ENCODE data around the gene VPS39. TPM values are rescaled to one million over a fixed set of nuclear protein-coding genes. Genes with fewer than 3 reads are reported as not detected.
A peak's percentile ranks its signal among the peaks of the same experiment; 100 is the strongest.

Gene VPS39
- total and polyA plus RNA-seq, 2 of the 13 experiments (the other 11 are each of a cell fraction or from before 2014, with no cell fraction given): 22.9 to 32.0 TPM

DNA sequence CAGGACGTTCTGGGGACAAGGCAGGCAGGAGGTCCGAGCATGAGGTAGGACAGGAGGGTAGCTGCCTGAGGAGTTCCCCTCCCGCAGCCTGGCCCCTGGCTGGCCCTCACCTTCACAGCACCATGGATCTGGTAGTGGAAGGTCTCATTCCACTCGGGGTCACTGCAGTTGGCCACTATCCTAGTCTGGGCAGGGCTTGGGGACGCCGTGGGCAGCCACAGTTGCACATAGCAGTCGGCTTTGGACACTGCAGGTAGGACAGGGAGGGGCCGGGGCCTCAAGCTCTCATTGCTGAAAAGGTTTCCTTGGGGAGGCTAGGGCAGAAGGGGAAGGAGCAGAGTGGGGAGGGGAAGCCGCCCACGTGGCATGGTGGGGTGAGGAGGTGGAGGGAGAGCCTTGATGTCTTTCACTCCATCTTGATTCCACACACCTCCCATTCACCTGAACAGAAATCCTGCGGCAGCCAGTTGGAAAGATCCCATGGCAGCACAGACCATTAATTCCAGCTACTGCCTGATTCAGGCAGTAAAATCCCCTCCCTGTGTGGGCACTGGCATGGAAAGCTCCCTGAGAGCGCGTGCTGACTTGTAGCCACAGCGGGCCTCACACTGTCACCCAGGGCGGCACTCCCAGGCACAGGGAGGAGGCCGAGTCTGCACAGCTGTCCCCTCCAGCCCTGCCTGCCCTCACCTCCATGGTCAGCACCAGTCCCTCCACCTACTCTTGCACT lies 53.7 kb downstream of the VPS39 start:
- CTCF ChIA-PET (ENCODE audit: low intra/inter-chr PET ratio, low total read pairs): no interaction called here

More for the DNA sequence above, 53.7 kb downstream of the VPS39 start:
- no peak overlapping the region for H3K27ac ChIP-seq (ENCODE audit: extremely low read length, insufficient read depth, low read length)
- no peaks in the 10 kb centered on the region for H4K20me1 ChIP-seq (ENCODE audit: insufficient read depth, low read length)
- no peak overlapping the region for H3K4me3 ChIP-seq (replicated peaks in 1 of 3; ENCODE audit: insufficient read depth in 1 of 3, low read depth in 2 of 3, low read length in 3 of 3)
- intact Hi-C loops (cut with micrococcal nuclease; ENCODE audit: unreplicated experiment) (no loop called here), in situ Hi-C loops (cut with HindIII; ENCODE audit: extremely low pct_ligation_motif_present, low pct_unique_long_range_greater_than_20kb) (no loop called here)
- no peak for TF ChIP-seq ZNF75D (CRISPR knock-in tag; IDR thresholded peaks at IDR 0.05; ENCODE audit: borderline replicate concordance)
- TF ChIP-seq, protein P1, sequence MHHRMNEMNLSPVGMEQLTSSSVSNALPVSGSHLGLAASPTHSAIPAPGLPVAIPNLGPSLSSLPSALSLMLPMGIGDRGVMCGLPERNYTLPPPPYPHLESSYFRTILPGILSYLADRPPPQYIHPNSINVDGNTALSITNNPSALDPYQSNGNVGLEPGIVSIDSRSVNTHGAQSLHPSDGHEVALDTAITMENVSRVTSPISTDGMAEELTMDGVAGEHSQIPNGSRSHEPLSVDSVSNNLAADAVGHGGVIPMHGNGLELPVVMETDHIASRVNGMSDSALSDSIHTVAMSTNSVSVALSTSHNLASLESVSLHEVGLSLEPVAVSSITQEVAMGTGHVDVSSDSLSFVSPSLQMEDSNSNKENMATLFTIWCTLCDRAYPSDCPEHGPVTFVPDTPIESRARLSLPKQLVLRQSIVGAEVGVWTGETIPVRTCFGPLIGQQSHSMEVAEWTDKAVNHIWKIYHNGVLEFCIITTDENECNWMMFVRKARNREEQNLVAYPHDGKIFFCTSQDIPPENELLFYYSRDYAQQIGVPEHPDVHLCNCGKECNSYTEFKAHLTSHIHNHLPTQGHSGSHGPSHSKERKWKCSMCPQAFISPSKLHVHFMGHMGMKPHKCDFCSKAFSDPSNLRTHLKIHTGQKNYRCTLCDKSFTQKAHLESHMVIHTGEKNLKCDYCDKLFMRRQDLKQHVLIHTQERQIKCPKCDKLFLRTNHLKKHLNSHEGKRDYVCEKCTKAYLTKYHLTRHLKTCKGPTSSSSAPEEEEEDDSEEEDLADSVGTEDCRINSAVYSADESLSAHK (CRISPR knock-in tag; IDR thresholded peaks at IDR 0.05; ENCODE audit: borderline replicate concordance): no peak
- no peak for TF ChIP-seq NFRKB (IDR thresholded peaks at IDR 0.05)
- TF ChIP-seq ZBTB20 (CRISPR knock-in tag; IDR thresholded peaks at IDR 0.05; ENCODE audit: borderline replicate concordance, low read depth): no peak
- TF ChIP-seq ZNF12 (CRISPR knock-in tag; IDR thresholded peaks at IDR 0.05): no peak
- no peak for TF ChIP-seq ZNF232 (CRISPR knock-in tag; IDR thresholded peaks at IDR 0.05; ENCODE audit: borderline replicate concordance)
- TF ChIP-seq, protein P2, sequence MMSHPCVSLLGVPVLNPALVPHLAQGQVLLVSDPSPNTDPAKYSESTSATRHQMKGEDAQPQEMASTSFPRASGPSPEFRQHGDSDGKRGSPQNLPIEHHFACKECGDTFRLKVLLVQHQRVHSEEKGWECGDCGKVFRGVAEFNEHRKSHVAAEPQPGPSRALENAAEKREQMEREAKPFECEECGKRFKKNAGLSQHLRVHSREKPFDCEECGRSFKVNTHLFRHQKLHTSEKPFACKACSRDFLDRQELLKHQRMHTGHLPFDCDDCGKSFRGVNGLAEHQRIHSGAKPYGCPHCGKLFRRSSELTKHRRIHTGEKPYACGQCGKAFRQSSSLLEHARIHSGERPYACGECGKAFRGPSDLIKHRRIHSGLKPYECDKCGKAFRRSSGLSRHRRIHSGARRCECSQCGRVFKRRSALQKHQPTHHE (CRISPR knock-in tag; IDR thresholded peaks at IDR 0.05; ENCODE audit: borderline replicate concordance): no peak
- TF ChIP-seq XBP1 (CRISPR knock-in tag; IDR thresholded peaks at IDR 0.05): no peak
- no peak for TF ChIP-seq GZF1 (CRISPR knock-in tag; IDR thresholded peaks at IDR 0.05)
- TF ChIP-seq, protein P3, sequence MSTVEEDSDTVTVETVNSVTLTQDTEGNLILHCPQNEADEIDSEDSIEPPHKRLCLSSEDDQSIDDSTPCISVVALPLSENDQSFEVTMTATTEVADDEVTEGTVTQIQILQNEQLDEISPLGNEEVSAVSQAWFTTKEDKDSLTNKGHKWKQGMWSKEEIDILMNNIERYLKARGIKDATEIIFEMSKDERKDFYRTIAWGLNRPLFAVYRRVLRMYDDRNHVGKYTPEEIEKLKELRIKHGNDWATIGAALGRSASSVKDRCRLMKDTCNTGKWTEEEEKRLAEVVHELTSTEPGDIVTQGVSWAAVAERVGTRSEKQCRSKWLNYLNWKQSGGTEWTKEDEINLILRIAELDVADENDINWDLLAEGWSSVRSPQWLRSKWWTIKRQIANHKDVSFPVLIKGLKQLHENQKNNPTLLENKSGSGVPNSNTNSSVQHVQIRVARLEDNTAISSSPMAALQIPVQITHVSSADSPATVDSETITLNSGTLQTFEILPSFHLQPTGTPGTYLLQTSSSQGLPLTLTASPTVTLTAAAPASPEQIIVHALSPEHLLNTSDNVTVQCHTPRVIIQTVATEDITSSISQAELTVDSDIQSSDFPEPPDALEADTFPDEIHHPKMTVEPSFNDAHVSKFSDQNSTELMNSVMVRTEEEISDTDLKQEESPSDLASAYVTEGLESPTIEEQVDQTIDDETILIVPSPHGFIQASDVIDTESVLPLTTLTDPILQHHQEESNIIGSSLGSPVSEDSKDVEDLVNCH (CRISPR knock-in tag; IDR thresholded peaks at IDR 0.05): no peak
- TF ChIP-seq ZNF761 (CRISPR knock-in tag; conservative IDR thresholded peaks at IDR 0.05): no peak
- TF ChIP-seq HOXA3 (CRISPR knock-in tag; IDR thresholded peaks at IDR 0.05): no peak
- TF ChIP-seq, protein P4, sequence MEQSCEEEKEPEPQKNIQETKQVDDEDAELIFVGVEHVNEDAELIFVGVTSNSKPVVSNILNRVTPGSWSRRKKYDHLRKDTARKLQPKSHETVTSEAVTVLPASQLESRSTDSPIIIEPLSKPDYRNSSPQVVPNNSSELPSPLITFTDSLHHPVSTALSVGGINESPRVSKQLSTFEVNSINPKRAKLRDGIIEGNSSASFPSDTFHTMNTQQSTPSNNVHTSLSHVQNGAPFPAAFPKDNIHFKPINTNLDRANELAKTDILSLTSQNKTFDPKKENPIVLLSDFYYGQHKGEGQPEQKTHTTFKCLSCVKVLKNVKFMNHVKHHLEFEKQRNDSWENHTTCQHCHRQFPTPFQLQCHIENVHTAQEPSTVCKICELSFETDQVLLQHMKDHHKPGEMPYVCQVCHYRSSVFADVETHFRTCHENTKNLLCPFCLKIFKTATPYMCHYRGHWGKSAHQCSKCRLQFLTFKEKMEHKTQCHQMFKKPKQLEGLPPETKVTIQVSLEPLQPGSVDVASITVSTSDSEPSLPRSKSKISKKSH (CRISPR knock-in tag; IDR thresholded peaks at IDR 0.05; ENCODE audit: borderline replicate concordance): no peak
- no peak for TF ChIP-seq KLF15 (CRISPR knock-in tag; IDR thresholded peaks at IDR 0.05; ENCODE audit: borderline replicate concordance)
- TF ChIP-seq ZC3H4 (CRISPR knock-in tag; IDR thresholded peaks at IDR 0.05; ENCODE audit: borderline replicate concordance): no peak
- ATAC-seq (0 out of 3 replicates have a peak, but pooled peaks have one; percentile 4), FAIRE-seq (no peak), DNase-seq (ENCODE audit: low spot score) (no peak)
- H3K36me3 ChIP-seq (replicated peaks in 1 of 2; ENCODE audit: control insufficient read depth in 1 of 2, insufficient read depth in 2 of 2, low read length in 2 of 2): 0 out of 5 replicates have a peak, but pooled peaks cover 0 to 4% of the 10 kb centered on the region in 2 experiments
- H3K4me2 ChIP-seq (ENCODE audit: low read depth, low read length): no peak overlapping the region; the same call in 1 of the 2 replicates
- 37% methylated on average over 12 of the region's 16 CpGs for WGBS (ENCODE audit: low lambda C conversion rate)
- H2AFZ ChIP-seq (ENCODE audit: low read length): no peak overlapping the region
- H3K4me1 ChIP-seq (ENCODE audit: insufficient read depth, low read length): peaks cover 52% of the 10 kb centered on the region
- POLR2A ChIA-PET: no interaction called here
- BruUV-seq (replicated peaks): no TSS peak
- no peaks in the 10 kb centered on the region for H3K9me3 ChIP-seq (ENCODE audit: low read length)
- H3K27me3 ChIP-seq (ENCODE audit: control insufficient read depth in 1 of 2, insufficient read depth in 2 of 2, low read length in 2 of 2): peaks cover 1 to 19% of the 10 kb centered on the region in 2 experiments; a peak in 4 of 5 replicates
- H3K79me2 ChIP-seq (ENCODE audit: insufficient read depth, low read length): no peaks in the 10 kb centered on the region
- H3K9ac ChIP-seq (ENCODE audit: insufficient read depth, low read depth, low read length): no peak overlapping the region

Measured in HepG2 (cell line).